ENCODE data around the gene APOA4.
A peak's percentile ranks its signal among the peaks of the same experiment; 100 is the strongest.

The APOA4 gene

GRCh38 chr11:116791813-116792143 lies 31.3 kb downstream of the APOA4 start, which contains the start of gene APOA5:
APOA5 (minus strand) TSS chr11:116791879; CDS start chr11:116791860, 19 bp downstream.
- CTCF ChIA-PET, result interaction anchor here (0.5 to 6.9 kb wide), 25 partner anchors 8 to 435 kb away, joined by 3 to 118 read pairs (median 6); partner anchors contain the start of genes APOA1 and PAFAH1B2
- Histone ChIP-seq H3K27ac (ENCODE audit: extremely low read depth, low read depth, low read length) (no peak within 1 kb of the TSS), H3K4me3 (ENCODE audit: low read depth, low read length) (no peak within 1 kb of the TSS), H3K4me1 (ENCODE audit: control insufficient read depth, insufficient read depth, low read length) (no peaks in the 10 kb centered on the region), H3K9me3 (ENCODE audit: control insufficient read depth, insufficient read depth, low read depth, low read length) (no peaks in the 10 kb centered on the region), H3K36me3 (ENCODE audit: control insufficient read depth in 2 of 2, insufficient read depth in 1 of 2, low read length in 2 of 2) (peaks cover 0 to 3% of the 10 kb centered on the region in 2 experiments; a peak in 1 of 3 replicates)
- no peak for TF ChIP-seq ZNF529 (tag by site-specific recombination; IDR thresholded peaks at IDR 0.05; ENCODE audit: insufficient replicate concordance)
- POLR2A ChIA-PET, result interaction anchor here (1.1 to 1.8 kb wide), 3 partner anchors 45 to 352 kb away, joined by 4 to 13 read pairs (median 5); partner anchors contain the start of genes APOA1, PAFAH1B2 and SIK3

DNA sequence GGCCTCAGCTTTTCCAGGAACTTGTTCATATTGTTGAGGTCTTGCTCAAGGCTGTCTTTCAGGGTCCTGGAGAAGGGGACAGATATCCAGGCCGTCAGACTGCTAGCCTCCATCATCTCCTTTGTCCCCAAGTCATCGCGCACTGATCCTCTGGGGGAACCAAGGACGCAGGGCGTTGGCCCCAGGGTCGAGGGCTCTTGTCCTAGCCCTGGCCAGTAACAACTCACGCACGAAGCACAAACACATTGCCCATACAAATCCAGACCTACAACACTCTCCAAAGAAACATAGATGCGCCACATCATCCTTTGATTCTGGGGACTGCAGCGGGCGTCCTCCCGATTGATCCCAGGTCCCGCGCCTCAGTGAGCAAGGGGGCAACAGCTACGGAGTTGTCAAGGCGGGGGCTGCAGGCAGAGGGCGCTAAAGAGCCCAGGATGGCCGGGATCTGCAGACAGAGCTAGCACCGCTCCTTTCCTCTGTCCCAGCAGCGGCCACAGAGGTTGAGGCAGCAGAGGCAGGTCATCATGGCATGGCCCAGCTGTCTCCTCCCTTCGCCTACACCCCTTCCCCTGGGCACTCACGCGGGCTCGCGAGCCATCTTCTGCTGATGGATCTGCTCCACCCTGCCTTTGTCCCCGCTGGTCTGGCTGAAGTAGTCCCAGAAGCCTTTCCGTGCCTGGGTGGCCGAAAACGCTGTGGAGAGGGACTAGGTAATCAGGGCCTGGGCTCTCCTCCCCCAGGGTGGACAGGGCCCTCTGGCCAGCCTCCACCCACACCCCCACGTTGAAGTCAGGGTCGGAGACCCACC lies 31.9 kb downstream of the APOA4 start:
- ChIA-PET POLR2A (interaction anchor here (1.1 to 1.8 kb wide), 3 partner anchors 45 to 353 kb away, joined by 4 to 13 read pairs (median 5); partner anchors contain the start of genes APOA1, PAFAH1B2 and SIK3), CTCF (interaction anchor here (0.5 to 6.9 kb wide), 44 partner anchors 9 to 868 kb away, joined by 3 to 118 read pairs (median 4); partner anchors contain the start of genes APOA1 and PAFAH1B2)
- H3K4me3 ChIP-seq (ENCODE audit: low read depth, low read length), result no peak overlapping the region
- peaks cover 0 to 8% of the 10 kb centered on the region in 2 experiments; a peak in 1 of 3 replicates for H3K36me3 ChIP-seq (ENCODE audit: control insufficient read depth in 2 of 2, insufficient read depth in 1 of 2, low read length in 2 of 2)
- H3K4me1 ChIP-seq (ENCODE audit: control insufficient read depth, insufficient read depth, low read length), result no peaks in the 10 kb centered on the region
- no peak overlapping the region for H3K27ac ChIP-seq (ENCODE audit: extremely low read depth, low read depth, low read length)
- H3K9me3 ChIP-seq (ENCODE audit: control insufficient read depth, insufficient read depth, low read depth, low read length), result no peaks in the 10 kb centered on the region
- TF ChIP-seq KLF9 (tag by site-specific recombination; IDR thresholded peaks at IDR 0.05; ENCODE audit: low read depth) (no peak), CTCF (tag by site-specific recombination; IDR thresholded peaks at IDR 0.05) (peak; percentile 54; the same call in 1 of the 2 replicates), ZNF610 (tag by site-specific recombination; IDR thresholded peaks at IDR 0.05; ENCODE audit: borderline replicate concordance) (peak; percentile 33; the same call in 1 of the 2 replicates), PRDM2 (tag by site-specific recombination; IDR thresholded peaks at IDR 0.05; ENCODE audit: borderline replicate concordance) (no peak), SP2 (tag by site-specific recombination; IDR thresholded peaks at IDR 0.05) (no peak), ZNF670 (tag by site-specific recombination; IDR thresholded peaks at IDR 0.05; ENCODE audit: low read depth) (no peak), ZNF2 (tag by site-specific recombination; IDR thresholded peaks at IDR 0.05) (no peak), ZNF426 (tag by site-specific recombination; IDR thresholded peaks at IDR 0.05) (no peak), ZNF654 (tag by site-specific recombination; IDR thresholded peaks at IDR 0.05; ENCODE audit: low read depth) (0 out of 2 replicates have a peak, but pooled peaks have one; percentile 30), ZBTB17 (tag by site-specific recombination; IDR thresholded peaks at IDR 0.05) (0 out of 2 replicates have a peak, but pooled peaks have one; percentile 26), GLIS1 (tag by site-specific recombination; IDR thresholded peaks at IDR 0.05) (no peak), ZSCAN18 (tag by site-specific recombination; IDR thresholded peaks at IDR 0.05) (no peak)
- TF ChIP-seq, protein P1, sequence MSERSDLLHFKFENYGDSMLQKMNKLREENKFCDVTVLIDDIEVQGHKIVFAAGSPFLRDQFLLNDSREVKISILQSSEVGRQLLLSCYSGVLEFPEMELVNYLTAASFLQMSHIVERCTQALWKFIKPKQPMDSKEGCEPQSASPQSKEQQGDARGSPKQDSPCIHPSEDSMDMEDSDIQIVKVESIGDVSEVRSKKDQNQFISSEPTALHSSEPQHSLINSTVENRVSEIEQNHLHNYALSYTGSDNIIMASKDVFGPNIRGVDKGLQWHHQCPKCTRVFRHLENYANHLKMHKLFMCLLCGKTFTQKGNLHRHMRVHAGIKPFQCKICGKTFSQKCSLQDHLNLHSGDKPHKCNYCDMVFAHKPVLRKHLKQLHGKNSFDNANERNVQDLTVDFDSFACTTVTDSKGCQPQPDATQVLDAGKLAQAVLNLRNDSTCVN (tag by site-specific recombination; optimal IDR thresholded peaks at IDR 0.05), result peak; percentile 12
- TF ChIP-seq, protein P2, sequence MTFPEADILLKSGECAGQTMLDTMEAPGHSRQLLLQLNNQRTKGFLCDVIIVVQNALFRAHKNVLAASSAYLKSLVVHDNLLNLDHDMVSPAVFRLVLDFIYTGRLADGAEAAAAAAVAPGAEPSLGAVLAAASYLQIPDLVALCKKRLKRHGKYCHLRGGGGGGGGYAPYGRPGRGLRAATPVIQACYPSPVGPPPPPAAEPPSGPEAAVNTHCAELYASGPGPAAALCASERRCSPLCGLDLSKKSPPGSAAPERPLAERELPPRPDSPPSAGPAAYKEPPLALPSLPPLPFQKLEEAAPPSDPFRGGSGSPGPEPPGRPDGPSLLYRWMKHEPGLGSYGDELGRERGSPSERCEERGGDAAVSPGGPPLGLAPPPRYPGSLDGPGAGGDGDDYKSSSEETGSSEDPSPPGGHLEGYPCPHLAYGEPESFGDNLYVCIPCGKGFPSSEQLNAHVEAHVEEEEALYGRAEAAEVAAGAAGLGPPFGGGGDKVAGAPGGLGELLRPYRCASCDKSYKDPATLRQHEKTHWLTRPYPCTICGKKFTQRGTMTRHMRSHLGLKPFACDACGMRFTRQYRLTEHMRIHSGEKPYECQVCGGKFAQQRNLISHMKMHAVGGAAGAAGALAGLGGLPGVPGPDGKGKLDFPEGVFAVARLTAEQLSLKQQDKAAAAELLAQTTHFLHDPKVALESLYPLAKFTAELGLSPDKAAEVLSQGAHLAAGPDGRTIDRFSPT (tag by site-specific recombination; IDR thresholded peaks at IDR 0.05), result no peak
